Measurements from ENCODE around the gene ZGPAT.

ZGPAT gene

DNA sequence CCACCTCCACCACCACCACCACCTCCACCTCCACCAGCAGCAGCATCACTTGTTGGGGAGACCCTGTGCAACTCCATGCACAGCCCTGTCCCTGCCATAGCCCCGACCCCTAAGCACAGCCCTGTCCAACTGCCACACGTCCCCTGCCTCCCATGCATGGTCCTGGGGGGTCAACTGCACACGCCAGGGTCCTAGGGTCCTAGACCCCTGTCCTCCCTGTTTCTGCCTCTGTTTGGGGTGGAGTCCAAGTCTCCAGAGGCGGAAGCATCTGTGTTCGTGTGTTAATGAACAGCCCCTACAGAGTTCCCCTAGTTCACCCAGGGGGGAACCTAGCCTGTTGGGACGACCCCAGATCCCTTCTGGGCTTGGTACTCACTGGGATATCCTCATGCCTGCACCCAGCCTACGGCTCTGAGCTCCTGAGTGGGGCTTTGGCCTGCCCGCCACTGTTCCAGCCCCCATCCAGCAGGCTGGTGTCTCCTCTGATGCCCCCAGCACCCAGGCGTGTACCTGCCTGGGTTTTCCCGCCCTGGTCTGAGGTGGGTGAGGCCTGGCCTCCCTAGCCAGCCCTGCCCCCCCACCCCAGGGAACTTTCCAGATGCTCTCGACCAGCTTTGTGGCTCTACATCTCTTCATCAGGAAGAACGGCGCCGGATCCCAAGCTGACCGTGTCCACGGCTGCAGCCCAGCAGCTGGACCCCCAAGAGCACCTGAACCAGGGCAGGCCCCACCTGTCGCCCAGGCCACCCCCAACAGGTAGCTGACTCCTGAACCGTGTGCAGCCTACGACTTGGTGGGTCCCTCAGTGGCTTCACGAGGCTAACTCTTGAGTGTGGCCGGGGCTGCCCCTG, 13.9 kb upstream of the ZGPAT start:
- no peak for DNase-seq

DNA sequence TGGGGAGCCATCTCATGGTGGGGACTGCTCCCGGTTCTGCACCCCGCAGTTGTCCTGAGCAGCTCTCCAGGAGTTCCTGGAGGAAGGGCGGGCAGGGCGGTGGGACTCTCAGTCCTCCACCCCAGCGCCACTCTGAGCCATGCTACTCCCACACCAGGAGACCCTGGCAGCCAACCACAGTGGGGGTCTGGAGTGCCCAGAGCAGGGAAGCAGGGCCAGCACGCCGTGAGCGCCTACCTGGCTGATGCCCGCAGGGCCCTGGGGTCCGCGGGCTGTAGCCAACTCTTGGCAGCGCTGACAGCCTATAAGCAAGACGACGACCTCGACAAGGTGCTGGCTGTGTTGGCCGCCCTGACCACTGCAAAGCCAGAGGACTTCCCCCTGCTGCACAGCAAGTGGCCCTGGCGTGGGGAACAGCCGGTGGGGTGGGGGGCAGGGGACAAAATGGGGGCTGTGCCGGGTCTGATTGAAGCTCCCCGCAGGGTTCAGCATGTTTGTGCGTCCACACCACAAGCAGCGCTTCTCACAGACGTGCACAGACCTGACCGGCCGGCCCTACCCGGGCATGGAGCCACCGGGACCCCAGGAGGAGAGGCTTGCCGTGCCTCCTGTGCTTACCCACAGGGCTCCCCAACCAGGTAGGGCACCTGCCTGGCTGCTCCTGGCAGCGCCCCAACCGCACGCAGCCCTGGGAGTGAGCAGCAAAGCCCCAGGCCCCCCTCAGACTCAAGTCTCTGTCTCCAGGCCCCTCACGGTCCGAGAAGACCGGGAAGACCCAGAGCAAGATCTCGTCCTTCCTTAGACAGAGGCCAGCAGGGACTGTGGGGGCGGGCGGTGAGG, 13.0 kb upstream of the ZGPAT start:
- DNase-seq: no peak

DNA sequence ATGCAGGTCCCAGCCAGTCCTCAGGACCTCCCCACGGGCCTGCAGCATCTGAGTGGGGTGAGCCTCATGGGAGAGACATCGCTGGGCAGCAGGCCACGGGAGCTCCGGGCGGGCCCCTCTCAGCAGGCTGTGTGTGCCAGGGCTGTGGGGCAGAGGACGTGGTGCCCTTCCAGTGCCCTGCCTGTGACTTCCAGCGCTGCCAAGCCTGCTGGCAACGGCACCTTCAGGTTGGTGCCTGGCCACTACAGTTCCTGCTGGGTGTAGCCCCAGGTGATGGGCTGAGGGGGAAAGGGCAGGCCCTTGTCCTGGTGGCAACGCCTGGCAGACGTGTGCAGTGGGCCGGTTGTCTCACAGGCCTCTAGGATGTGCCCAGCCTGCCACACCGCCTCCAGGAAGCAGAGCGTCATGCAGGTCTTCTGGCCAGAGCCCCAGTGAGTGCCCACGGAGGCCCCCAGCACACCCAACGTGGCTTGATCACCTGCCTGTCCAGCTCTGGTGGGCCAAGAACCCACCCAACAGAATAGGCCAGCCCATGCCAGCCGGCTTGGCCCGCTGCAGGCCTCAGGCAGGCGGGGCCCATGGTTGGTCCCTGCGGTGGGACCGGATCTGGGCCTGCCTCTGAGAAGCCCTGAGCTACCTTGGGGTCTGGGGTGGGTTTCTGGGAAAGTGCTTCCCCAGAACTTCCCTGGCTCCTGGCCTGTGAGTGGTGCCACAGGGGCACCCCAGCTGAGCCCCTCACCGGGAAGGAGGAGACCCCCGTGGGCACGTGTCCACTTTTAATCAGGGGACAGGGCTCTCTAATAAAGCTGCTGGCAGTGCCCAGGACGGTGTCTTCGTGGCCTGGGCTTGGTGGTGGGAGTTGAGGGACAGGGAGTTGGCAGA, 12.2 kb upstream of the ZGPAT start:
- no peak for DNase-seq

DNA sequence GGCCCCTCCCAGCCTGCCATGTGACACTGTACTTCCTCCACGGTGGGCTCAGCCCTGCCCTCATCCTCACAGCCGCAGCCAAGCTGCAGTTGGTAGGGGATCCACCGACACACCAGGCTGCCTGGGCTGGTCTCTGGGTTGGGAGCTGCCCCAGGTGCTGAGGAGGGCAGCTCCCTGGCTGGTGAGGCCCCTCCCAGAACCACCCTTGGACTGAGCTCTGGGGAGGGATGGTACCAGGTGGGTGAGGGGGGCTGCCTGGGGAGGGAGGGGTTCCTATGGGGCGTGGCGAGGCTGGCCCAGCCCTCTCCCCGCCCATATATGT, 11.6 kb upstream of the ZGPAT start:
- no peak for DNase-seq

DNA sequence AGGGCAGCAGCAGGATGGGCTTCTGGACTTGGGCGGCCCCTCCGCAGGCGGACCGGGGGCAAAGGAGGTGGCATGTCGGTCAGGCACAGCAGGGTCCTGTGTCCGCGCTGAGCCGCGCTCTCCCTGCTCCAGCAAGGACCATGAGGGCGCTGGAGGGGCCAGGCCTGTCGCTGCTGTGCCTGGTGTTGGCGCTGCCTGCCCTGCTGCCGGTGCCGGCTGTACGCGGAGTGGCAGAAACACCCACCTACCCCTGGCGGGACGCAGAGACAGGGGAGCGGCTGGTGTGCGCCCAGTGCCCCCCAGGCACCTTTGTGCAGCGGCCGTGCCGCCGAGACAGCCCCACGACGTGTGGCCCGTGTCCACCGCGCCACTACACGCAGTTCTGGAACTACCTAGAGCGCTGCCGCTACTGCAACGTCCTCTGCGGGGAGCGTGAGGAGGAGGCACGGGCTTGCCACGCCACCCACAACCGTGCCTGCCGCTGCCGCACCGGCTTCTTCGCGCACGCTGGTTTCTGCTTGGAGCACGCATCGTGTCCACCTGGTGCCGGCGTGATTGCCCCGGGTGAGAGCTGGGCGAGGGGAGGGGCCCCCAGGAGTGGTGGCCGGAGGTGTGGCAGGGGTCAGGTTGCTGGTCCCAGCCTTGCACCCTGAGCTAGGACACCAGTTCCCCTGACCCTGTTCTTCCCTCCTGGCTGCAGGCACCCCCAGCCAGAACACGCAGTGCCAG, 11.0 kb upstream of the ZGPAT start, which contains the start of gene TNFRSF6B:
TSS of gene TNFRSF6B (plus strand) at position 25 of the 729 bp plus-strand sequence. CDS start at position 141, 116 bp downstream.
- peak; percentile 55 for DNase-seq

DNA sequence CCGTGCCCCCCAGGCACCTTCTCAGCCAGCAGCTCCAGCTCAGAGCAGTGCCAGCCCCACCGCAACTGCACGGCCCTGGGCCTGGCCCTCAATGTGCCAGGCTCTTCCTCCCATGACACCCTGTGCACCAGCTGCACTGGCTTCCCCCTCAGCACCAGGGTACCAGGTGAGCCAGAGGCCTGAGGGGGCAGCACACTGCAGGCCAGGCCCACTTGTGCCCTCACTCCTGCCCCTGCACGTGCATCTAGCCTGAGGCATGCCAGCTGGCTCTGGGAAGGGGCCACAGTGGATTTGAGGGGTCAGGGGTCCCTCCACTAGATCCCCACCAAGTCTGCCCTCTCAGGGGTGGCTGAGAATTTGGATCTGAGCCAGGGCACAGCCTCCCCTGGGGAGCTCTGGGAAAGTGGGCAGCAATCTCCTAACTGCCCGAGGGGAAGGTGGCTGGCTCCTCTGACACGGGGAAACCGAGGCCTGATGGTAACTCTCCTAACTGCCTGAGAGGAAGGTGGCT, 10.4 kb upstream of the ZGPAT start:
- peak; percentile 54 for DNase-seq

DNA sequence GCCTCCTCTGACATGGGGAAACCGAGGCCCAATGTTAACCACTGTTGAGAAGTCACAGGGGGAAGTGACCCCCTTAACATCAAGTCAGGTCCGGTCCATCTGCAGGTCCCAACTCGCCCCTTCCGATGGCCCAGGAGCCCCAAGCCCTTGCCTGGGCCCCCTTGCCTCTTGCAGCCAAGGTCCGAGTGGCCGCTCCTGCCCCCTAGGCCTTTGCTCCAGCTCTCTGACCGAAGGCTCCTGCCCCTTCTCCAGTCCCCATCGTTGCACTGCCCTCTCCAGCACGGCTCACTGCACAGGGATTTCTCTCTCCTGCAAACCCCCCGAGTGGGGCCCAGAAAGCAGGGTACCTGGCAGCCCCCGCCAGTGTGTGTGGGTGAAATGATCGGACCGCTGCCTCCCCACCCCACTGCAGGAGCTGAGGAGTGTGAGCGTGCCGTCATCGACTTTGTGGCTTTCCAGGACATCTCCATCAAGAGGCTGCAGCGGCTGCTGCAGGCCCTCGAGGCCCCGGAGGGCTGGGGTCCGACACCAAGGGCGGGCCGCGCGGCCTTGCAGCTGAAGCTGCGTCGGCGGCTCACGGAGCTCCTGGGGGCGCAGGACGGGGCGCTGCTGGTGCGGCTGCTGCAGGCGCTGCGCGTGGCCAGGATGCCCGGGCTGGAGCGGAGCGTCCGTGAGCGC, 9.8 kb upstream of the ZGPAT start:
- peak; percentile 52 for DNase-seq

DNA sequence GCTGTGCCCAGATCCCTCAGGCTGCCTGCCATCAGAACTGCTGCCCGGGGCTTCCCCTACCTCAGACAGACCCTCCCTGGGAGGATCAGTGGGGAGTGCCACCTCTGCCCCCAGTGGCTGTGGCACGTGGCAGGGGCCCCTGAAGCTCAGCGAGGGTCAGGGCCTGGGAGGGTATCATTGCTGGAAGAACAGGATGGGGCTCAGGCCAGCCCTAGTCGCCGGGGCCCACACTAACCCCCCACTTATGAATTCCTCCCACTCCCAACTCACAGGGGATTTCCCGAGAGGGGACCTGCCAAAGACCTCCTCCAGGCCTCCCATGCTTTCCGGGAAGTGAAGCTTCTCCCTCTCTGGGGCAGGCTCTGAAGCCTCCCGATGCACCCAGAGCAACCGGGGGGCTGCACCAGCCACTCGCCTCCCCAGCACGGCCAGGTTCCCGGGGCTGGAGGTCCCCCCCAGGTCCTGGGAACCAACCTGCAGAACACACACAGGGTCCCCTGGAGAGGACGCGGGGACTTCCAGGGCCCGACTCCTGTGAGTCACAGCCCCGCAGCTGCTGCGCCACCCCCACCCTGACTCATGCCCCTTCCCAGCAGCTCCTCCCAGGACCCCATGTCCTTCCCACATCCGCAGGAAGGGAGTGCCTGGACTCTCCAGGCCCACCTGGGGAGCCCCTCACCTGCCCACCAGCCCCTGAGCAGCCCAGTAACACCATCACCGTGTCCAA, 8.9 kb upstream of the ZGPAT start:
- peak; percentile 89 for DNase-seq

DNA sequence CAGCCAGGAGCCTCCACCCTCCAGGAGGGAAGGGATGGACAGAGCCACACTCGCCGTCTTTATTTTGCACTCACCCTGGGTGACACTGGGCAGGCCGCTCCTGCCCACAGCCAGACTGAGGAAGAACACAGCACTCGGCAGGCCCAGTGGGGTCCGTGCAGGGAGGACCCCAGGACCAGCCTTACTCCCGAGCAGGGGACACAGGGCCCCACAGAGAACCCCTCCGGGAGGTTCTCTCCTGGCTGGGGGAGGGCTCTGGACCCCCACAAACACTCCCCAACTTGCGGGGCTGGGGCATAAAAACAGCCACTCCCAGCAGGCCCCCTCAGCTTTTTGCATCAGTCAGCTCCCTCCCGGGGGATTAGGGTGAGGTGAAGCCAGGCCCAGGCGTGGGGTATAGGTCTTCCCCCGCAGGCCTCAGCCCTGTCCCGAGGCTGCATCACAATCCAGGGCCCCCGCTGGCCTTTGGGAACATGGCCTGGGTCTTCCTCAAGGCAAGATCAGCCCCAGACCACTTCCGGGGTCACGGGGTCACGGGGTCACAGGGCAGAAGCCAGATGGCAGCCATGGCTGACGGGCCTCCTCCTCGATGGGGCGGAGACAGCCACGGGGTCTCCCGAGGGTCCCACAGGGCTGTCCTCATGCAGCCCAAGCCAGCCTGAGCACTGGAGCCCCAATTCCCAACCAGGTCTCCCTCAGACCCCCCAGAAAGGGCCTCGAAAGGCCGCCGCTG, 8.2 kb upstream of the ZGPAT start:
- DNase-seq: no peak

DNA sequence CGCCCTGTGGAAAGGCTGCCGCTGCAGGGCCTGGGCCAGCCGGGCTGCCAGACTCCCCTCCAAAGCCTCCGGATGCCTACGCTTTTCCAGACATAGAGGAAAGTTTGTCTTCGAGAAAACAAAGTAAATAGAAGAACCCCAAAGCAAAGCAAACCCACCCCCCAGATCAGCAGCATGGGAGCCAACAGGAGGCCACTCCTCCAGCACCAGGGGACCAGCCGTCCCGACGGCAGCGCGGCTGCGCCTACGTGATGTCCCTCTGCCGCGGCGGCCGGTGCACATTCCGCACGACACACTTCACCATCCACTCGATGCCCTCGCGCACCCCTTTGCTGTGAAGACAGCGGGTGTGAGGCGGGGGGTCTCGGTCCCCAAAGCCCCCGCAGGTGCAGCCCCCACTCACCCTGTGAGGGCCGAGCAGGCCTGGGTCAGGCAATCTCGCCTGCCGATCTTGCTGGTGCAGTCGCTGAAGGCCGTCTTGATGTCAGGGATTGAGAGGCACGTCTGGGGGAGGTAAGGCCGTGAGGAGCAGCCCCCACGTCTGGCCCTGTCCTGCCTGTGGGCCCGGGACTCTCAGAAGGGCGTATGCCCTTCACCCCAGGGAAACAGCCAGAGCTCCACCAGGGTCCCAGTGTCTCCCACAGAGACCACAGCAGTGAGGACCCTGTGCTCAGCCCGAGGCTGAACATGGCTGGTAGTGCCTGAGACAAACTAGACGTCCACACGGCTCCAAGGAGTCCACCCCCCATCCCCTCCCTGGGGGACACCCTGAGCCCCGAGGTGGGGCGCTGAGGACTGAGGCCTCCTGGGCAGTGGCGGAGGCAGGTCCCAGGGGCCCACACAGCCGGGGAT, 7.4 kb upstream of the ZGPAT start:
- no peak for DNase-seq

DNA sequence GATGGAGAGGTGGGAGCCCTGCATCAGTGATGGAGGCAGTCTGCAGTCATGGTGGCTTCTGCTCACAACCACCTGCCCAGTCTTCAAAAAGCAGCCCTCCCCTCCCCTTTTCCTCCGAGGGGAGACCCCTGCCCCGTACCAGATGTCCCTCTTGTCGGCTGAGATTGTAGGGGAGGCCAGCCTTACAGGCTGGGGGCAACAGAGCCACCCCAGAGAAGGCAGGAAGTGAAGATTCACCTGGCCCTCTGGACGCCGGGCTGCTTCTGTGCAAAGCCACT, 6.8 kb upstream of the ZGPAT start:
- no peak for DNase-seq

DNA sequence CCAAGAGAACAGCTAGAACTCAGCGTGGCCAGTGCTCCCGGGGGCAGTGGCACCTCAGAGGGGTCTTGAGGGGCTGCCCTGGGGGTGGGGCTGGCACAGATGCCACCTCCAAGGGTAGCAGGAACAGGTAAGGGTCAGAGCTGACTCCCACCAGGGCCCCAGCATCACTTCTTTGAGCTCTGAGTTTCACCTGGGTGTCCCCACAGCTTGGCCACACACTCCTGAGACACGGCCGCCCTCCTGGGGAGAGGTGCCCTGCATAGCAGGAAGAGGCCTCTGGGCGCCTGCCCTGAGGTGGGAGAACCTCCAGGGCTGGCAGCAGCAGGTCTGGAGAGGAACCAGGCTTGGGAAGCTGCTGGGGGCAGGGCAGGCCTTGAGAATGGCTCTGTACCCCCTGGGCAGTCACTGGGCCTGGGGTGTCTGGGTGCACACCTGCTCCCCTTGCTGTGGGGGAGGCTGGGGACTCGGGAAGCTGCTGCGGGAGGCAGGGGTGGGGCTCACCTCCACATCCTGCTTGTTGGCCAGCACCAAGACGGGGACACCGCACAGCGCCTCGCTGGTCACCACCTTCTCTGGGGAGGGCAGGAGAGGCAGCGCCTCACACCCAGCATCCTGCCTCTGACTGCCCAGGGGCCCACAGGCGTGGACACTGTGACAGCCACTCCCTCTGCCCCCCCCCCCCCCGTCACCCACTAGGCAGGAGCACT, 6.4 kb upstream of the ZGPAT start:
- DNase-seq: no peak

DNA sequence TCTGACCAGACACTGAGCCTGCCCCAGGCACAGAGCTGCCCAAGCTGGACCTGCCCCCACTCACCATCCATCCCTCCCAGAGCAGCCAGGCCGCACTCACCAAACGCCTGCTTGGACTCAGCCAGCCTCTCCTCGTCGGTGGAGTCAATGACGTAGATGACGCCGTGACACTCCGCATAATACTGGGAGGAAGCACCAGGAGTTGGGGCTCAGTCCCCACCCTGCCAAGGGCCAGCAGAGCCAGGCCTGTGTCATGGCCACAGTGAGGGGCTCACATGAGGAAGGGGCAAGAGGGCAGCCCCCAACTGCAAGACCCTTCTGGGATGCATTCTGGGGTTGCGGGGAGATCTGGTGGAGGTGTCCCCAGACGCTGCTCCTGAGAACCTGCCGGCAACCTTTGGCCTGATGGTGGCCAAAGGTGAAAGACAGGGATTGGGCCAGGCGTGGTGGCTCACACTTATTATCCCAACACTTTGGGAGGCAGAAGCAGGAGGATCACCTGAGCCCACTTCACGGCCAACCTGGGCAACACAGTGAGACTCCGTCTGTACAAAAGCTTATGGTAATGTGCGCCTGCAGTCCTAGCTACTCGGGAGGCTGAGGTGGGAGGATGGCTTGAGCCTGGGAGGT, 5.7 kb upstream of the ZGPAT start:
- no peak for DNase-seq

DNA sequence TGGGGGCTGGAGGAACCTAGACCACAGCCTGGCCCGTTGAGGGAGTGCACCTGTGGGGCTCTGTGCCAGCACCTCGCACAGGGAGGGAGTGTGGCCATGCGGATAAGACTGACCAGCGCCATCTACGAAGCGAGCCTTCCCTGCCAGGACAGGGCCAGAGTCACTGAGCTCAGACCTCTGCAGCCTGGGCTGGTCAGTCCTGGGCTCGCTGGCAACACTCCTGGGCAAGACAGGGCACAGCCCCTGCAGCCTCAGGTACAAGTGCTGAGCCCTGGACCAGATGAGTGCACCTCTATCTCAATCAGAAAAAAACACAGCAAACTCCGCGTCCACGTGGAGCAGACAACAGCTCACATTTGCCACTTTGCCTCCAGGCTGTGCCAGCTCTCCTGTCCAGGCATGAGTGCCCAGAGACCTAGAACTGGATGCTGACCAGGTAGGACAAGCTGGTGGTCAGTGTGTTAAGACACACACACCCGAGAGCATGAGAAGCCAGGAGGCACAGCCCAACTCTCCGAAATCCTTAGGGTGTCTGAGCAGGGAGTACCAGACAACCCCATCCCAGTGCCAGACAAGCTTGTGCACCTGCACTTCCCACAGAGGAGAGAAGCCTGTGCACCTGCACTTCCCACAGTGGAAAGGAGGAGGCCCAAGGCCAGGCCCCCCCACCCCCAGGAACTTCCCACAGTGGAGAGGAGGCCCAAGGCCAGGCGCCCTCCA, 4.9 kb upstream of the ZGPAT start:
- no peak for DNase-seq

DNA sequence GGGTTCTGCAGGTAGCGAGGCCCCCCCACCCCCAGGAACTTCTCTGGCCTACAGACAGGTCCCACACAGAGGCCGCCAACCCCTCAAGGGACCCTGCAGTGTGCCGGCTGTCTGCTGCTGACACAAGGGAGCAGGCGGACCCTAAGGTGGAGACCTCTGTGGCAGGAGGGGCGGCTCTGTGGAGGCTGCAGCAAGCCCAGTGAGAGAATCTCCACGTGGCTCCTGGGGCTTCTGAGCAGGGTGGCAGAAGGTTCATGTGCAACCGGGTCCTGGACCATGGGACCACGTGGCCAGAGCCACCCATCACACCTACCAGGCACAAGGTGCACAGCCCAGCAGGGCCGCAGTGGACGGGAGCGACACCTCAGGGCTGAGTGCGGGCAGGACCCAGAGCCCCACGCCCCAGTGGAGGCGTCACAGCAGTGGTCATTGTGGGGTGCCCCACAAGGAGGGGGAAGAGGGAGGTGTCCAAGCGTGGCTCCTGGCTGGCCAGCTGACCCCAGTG, 4.3 kb upstream of the ZGPAT start:
- no peak for DNase-seq

DNA sequence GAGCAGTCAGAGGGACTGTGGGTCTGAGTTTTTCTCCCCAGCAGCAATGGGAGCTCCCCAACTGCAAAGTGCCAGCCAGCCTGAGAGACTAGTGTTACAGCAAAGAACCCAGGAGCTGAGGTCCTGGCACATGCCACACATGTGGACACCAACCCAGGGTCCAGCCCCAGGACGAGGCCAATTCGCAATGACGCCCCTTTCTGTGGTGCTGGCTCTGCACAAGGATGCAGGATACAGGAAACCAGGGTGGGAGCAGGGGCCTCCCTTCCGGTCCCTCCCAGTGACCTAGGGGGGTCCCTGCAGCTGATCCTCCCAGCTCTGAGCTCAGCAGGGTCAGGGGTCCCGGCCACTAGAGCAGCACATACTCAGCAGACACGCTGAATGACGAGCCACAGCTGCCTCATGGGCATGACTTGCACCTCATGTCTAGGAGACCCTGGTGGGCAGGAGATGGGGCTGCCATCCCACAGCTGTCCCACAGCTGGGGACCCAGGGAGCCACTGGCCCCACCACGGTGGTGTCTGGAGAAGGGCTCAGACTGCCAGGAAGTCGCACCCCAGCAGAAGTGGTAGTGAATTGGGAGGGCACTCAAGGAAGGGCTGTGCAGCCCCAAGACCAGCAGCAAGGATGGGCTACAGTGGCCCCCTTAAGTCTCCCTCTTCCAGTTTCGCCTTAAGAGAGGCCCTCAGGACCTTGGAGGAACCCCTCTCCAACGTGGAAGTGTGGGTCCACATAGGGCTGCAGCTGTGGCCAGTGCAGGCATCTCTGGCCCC, 3.7 kb upstream of the ZGPAT start:
- no peak for DNase-seq

DNA sequence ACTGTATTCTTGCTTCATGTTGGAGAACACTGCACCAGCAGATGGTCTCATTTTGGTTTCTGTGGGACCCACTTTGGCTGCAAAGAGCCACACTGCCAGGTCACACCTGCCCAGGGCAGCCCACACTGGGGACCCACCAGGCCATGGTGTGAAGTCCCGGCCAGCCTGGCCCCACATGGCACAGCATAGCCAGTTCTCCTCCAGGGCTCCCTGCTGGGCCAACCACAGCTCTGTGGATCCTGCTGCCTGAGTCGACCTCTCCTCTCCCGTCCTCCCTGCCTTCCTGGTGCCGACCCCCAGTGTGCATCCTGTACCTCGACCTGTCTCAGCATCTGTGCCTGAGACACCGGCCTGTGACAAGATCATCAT, 3.1 kb upstream of the ZGPAT start:
- no peak for DNase-seq

Measured in DMS53 (cell line).